HFFc6 (cell line): ENCODE data around the gene SPEN. TPM values are rescaled to one million over a fixed set of nuclear protein-coding genes. Genes with fewer than 3 reads are reported as not detected.
"Not testable (repeated sequence)": the region's sequence is repeated elsewhere in the genome, so short reads cannot be mapped to it uniquely, and the experiment has no call there.

Experiments
- DNase-seq: peaks from one replicate; pipeline ENCODE4 v3.0.0-alpha.2; 2018
- H3K27ac Mint-ChIP-seq: 2 replicates; pipeline ENCODE4 v1.8.0; 2020; ENCODE audit warnings: mild to moderate bottlenecking, mixed read lengths
- H3K27me3 Mint-ChIP-seq: 2 replicates; pipeline ENCODE4 v1.8.0; 2021; ENCODE audit warnings: mild to moderate bottlenecking, moderate library complexity, mixed read lengths; ENCODE audit not compliant: insufficient read depth
- H3K36me3 Mint-ChIP-seq: 2 replicates; pipeline ENCODE4 v1.8.0; 2021; ENCODE audit warnings: low read depth, mixed read lengths
- H3K4me1 Mint-ChIP-seq: 2 replicates; pipeline ENCODE4 v1.8.0; 2020; ENCODE audit warnings: low read depth, mixed read lengths
- H3K4me3 Mint-ChIP-seq: 2 replicates; pipeline ENCODE4 v1.8.0; 2020; ENCODE audit warnings: mild to moderate bottlenecking, moderate library complexity, mixed read lengths
- H3K9me3 Mint-ChIP-seq: 2 replicates; pipeline ENCODE4 v1.8.0; 2020; ENCODE audit warnings: mild to moderate bottlenecking, mixed read lengths
- total RNA-seq, 6 experiments: library from RNA; stranded (reverse); fragmentation: NEBNext Ultra II Directional; extraction: Animal tissue kit (Norgen Biotek cat#: 25700); gene quantifications; 2 replicates in 1 of 6; 3 replicates in 5 of 6; pipeline ENCODE4 v1.2.3, GENCODE V29; 2021
- TF ChIP-seq, protein P1 (sequence below): fragments of 200-600 bp; sonication (generic); IDR thresholded peaks from 2 replicates; pipeline ENCODE4 v1.5.0; 2021; ENCODE audit warnings: antibody characterized with exemption, mild to moderate bottlenecking

SPEN gene
- total RNA-seq, 6 experiments from 2014 or later = 25.7 to 30.2 (median 27.6) TPM

GRCh38 chr1:15974855-15975254 is 127.3 kb downstream of the SPEN start:
- Mint-ChIP-seq H3K4me3 (peak overlapping the region; percentile 91), H3K27ac (peak overlapping the region; percentile 69), H3K4me1 (peaks cover 25% of the 10 kb centered on the region), H3K36me3 (peaks cover 31% of the 10 kb centered on the region), H3K9me3 (no peaks in the 10 kb centered on the region), H3K27me3 (no peaks in the 10 kb centered on the region; the same call in 1 of the 2 replicates)
- TF ChIP-seq, protein P1, sequence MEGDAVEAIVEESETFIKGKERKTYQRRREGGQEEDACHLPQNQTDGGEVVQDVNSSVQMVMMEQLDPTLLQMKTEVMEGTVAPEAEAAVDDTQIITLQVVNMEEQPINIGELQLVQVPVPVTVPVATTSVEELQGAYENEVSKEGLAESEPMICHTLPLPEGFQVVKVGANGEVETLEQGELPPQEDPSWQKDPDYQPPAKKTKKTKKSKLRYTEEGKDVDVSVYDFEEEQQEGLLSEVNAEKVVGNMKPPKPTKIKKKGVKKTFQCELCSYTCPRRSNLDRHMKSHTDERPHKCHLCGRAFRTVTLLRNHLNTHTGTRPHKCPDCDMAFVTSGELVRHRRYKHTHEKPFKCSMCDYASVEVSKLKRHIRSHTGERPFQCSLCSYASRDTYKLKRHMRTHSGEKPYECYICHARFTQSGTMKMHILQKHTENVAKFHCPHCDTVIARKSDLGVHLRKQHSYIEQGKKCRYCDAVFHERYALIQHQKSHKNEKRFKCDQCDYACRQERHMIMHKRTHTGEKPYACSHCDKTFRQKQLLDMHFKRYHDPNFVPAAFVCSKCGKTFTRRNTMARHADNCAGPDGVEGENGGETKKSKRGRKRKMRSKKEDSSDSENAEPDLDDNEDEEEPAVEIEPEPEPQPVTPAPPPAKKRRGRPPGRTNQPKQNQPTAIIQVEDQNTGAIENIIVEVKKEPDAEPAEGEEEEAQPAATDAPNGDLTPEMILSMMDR = no peak
- DNase-seq = no peak

DNA sequence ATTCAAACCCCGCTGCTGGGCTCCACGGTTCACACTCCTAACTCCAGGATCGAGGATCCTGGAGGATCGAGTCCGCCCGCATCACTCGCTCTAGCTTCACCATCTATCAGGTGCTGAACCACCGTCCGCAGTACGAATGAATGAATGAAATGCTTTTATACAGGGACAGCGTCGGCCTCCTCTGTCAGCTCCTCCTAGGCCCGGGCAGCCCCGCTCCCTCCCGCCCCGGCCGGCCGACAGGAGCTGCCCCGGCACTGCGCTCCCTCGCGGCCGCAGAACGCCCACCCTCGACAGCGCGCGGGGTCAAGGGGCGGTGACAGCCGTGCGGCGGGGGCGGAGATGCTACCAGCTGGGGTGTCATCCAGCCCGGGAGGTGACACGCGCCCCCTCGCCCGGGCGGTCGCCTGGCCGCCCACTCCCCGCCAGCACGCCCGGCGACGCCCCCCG is 127.9 kb downstream of the SPEN start:
- Mint-ChIP-seq H3K4me3 (peak overlapping the region; percentile 91), H3K4me1 (peaks cover 25% of the 10 kb centered on the region), H3K27me3 (no peaks in the 10 kb centered on the region; the same call in 1 of the 2 replicates), H3K9me3 (no peaks in the 10 kb centered on the region), H3K27ac (peak overlapping the region; percentile 69), H3K36me3 (peaks cover 27% of the 10 kb centered on the region)
- peak; percentile 50 for DNase-seq
- TF ChIP-seq, protein P1 = peak; percentile 73

DNA sequence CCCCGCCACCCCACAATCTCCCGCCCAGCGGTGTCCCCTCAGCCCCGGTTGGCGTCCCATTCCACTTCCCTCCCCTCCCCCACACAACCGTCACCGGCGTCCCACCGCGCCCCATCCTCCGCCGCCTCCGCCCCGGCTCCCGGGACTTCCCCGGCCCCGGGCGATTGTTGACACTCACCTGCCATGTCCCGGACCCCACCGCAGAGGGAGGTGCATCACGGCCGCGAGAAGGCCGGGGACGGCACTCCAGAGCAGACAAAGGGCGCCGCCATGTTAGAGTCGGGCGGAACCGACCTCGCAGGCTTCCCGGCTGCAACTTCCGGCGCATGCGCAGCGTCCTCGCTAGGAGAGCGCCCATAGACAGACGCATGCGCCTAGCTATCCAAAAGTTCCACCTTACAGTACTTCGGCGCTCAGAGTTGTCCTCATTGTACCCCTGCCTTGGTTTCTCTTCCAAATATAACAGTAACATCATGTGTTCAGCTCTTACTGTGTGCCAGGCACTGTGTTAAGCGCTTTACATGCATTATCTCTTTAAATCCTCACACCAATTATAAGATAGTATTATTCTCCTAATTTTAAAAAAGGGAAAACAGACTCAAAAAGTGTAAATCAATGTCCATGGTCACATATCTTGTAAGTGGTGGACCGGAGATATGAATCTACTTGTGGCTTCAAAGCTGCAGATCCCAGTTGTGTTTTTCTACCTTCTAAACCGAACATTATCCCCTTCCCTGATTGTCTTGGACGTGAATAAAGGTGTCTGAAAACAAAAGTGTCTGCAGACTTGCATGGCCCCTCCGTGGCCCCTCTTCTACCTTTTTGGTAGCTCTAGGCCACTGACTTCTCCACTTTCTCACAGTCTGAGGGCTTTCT is 128.5 kb downstream of the SPEN start, which contains the start of gene ZBTB17:
Gene ZBTB17, minus strand, starts transcription at position 297 of the 876 bp plus-strand sequence. CDS start 27,606 bp downstream, outside the sequence.
- Mint-ChIP-seq H3K36me3 (peaks cover 23% of the 10 kb centered on the region), H3K9me3 (no peaks in the 10 kb centered on the region; the same call in 1 of the 2 replicates), H3K27me3 (no peaks in the 10 kb centered on the region; the same call in 1 of the 2 replicates), H3K4me3 (peak within 1 kb of the TSS; percentile 91), H3K27ac (peak within 1 kb of the TSS; percentile 69), H3K4me1 (peaks cover 25% of the 10 kb centered on the region)
- DNase-seq = peak; percentile 88
- TF ChIP-seq, protein P1 = peak; percentile 51

DNA sequence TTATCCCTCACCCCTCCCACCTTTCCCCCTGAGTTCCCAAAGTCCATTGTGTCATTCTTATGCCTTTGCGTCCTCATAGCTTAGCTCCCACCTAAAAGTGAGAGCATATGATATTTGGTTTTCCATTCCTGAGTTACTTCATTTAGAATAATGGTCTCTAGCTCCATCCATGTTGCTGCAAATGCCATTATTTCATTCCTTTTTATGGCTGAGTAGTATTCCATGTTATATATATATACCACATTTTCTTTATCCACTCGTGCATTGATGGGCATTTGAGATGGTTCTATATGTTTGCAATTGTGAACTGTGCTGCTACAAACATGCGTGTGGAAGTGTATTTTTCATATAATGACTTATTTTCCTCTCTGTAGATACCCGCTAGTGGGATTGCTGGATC is 130.4 kb downstream of the SPEN start:
- not testable (repeated sequence) for H3K4me3 Mint-ChIP-seq, H3K27me3 Mint-ChIP-seq, H3K27ac Mint-ChIP-seq, DNase-seq
- Mint-ChIP-seq H3K36me3 (peaks cover 12% of the 10 kb centered on the region), H3K9me3 (peaks cover 12% of the 10 kb centered on the region), H3K4me1 (peaks cover 28% of the 10 kb centered on the region)

- no peak overlapping the region for H3K4me3 Mint-ChIP-seq
- no peak for DNase-seq
- peaks cover 16% of the 10 kb centered on the region for H3K4me1 Mint-ChIP-seq
- no peaks in the 10 kb centered on the region; the same call in 1 of the 2 replicates for H3K36me3 Mint-ChIP-seq
- TF ChIP-seq, protein P1 = no peak
- no peak overlapping the region for H3K27ac Mint-ChIP-seq
- H3K27me3 Mint-ChIP-seq = no peaks in the 10 kb centered on the region
- H3K9me3 Mint-ChIP-seq = peaks cover 14% of the 10 kb centered on the region
Measured at GRCh38 chr1:15981679-15982078, 134.2 kb downstream of the SPEN start.

GRCh38 chr1:15983275-15983674 is 135.8 kb downstream of the SPEN start:
- DNase-seq = no peak
- Mint-ChIP-seq H3K36me3 (no peaks in the 10 kb centered on the region; the same call in 1 of the 2 replicates), H3K4me1 (peaks cover 13% of the 10 kb centered on the region; the same call in 1 of the 2 replicates), H3K9me3 (peaks cover 14% of the 10 kb centered on the region), H3K4me3 (no peak overlapping the region), H3K27ac (no peak overlapping the region), H3K27me3 (peaks cover under 1% of the 10 kb centered on the region; the same call in 1 of the 2 replicates)
- TF ChIP-seq, protein P1 = no peak
